Spleen (tissue), 7 donors: ENCODE results near the gene SULF2.

Source experiments
- POLR2A ChIP-seq, 3 donors: fragments of 450-650 bp; IDR thresholded peaks; one replicate each; pipeline ENCODE4 v1.5.1; 2017; ENCODE audit warnings: antibody characterized with exemption in 3 of 3, mild to moderate bottlenecking in 1 of 3
- POLR2AphosphoS5 ChIP-seq, 3 donors: sonication (generic); formaldehyde crosslinking; IDR thresholded peaks; one replicate each; pipeline ENCODE4 v1.5.1; 2017; ENCODE audit warnings: antibody characterized with exemption in 3 of 3
- TF ChIP-seq, protein P1 (sequence below), 11 experiments: fragments of 200-600 bp in 7 of 11; fragments of 450-650 bp in 4 of 11; sonication (generic) in 4 of 11; IDR thresholded peaks in 8 of 11; conservative IDR thresholded peaks in 3 of 11; 1 replicate in 7 of 11; 2 replicates in 4 of 11; pipeline versions ENCODE4 v1.4.0 to v1.8.0; 2016 to 2021; ENCODE audit warnings: antibody characterized with exemption in 11 of 11, inconsistent platforms in 4 of 11, mild to moderate bottlenecking in 1 of 11
- donor health status: DM: no; HTN: no; CAD: no; lungs with moderate emphysema.
- donor health status: DM: no; HTN: no; CAD: no.
- donor health status: DM: no; HTN: no; CAD: no.

DNA sequence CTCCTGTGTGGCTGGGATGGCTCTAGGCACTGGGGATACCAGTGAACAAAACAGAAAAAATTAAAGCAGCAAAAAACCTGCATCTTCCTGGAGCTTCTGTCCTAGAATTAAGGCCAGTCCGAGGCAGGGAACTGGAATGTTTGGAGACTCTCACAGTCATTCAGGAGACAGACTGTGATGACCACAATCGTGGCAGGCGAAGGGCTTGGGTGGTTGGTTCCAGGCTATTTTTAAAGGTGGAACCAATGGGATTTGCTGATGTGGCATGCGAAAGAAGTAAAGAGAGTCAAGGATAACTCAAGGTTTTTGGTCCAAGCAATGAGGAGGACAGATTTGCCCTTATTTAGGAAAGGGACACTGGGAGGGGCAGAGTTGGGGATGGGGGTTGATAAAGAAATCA, 66.9 kb downstream of the SULF2 start:
- TF ChIP-seq, protein P1, sequence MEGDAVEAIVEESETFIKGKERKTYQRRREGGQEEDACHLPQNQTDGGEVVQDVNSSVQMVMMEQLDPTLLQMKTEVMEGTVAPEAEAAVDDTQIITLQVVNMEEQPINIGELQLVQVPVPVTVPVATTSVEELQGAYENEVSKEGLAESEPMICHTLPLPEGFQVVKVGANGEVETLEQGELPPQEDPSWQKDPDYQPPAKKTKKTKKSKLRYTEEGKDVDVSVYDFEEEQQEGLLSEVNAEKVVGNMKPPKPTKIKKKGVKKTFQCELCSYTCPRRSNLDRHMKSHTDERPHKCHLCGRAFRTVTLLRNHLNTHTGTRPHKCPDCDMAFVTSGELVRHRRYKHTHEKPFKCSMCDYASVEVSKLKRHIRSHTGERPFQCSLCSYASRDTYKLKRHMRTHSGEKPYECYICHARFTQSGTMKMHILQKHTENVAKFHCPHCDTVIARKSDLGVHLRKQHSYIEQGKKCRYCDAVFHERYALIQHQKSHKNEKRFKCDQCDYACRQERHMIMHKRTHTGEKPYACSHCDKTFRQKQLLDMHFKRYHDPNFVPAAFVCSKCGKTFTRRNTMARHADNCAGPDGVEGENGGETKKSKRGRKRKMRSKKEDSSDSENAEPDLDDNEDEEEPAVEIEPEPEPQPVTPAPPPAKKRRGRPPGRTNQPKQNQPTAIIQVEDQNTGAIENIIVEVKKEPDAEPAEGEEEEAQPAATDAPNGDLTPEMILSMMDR (IDR thresholded peaks at IDR 0.05 in 8 of 11, conservative IDR thresholded peaks at IDR 0.05 in 3 of 11), result no peak
- no peak for TF ChIP-seq POLR2AphosphoS5 (IDR thresholded peaks at IDR 0.05)
- TF ChIP-seq POLR2A (IDR thresholded peaks at IDR 0.05), result no peak
